Adrenal gland (tissue), 12 donors: ENCODE results near the gene NDUFAF5. TPM values are rescaled to one million over a fixed set of nuclear protein-coding genes. Genes with fewer than 3 reads are reported as not detected.

Experiments used
- DNase-seq, 7 donors: peaks; one replicate each; pipeline ENCODE4 v3.0.0-alpha.2; 2019 to 2020
- H3K27ac ChIP-seq, 5 donors: fragments of 200-600 bp; sonication (generic) in 4 of 5; 1 replicate in 3 of 5; 2 replicates in 2 of 5; pipeline versions ENCODE4 v1.5.1 to v1.8.0; 2016 to 2020; ENCODE audit warnings: mild to moderate bottlenecking in 1 of 5
- H3K27me3 ChIP-seq: fragments of 200-600 bp; 2 replicates; pipeline ENCODE4 v1.8.0; 2021
- H3K36me3 ChIP-seq, 2 donors: fragments of 200-600 bp; replicated peaks in 1 of 2; 1 replicate in 1 of 2; 2 replicates in 1 of 2; pipeline versions ENCODE4 v1.5.1 to v1.8.0; 2018 to 2022
- H3K4me1 ChIP-seq, 2 donors: fragments of 200-600 bp; replicated peaks in 1 of 2; 1 replicate in 1 of 2; 2 replicates in 1 of 2; pipeline versions ENCODE4 v1.5.1 to v1.8.0; 2018 to 2021
- H3K4me3 ChIP-seq, 4 donors: fragments of 200-600 bp; sonication (generic) in 3 of 4; one replicate each; pipeline ENCODE4 v1.5.1; 2016 to 2018
- H3K9me3 ChIP-seq, 3 donors: fragments of 200-600 bp; sonication (generic) in 1 of 3; replicated peaks in 1 of 3; 1 replicate in 2 of 3; 2 replicates in 1 of 3; pipeline versions ENCODE4 v1.5.1 to v1.8.0; 2016 to 2021
- POLR2A ChIP-seq, 2 donors: fragments of 450-650 bp; IDR thresholded peaks; one replicate each; pipeline ENCODE4 v1.6.1; 2017; ENCODE audit warnings: antibody characterized with exemption in 2 of 2, mild to moderate bottlenecking in 2 of 2, moderate library complexity in 1 of 2
- WGBS, 4 donors: extraction: QIAGEN DNeasy Blood & Tissue Kit in 2 of 4; methylation state at CpG; one replicate each; pipeline versions ENCODE4 v1.1.5 to v1.1.7; 2013 to 2017; 5-methylcytosine and 5-hydroxymethylcytosine counted together
- intact Hi-C, 2 donors: fragments of 100-400 bp; cut with DNase I; formaldehyde crosslinking; loops; one replicate each; pipeline versions ENCODE4 v1.14.1 to v1.15.0; 2022 to 2023
- polyA plus RNA-seq, 3 donors: library from polyadenylated mRNA; stranded (reverse); fragments of 200-250 nt in 2 of 3; fragments of 350-450 nt in 1 of 3; fragmentation: Illumina TruSeq in 1 of 3; extraction: RNeasy Lipid Tissue Mini Kit (QIAGEN cat#74804) in 1 of 3; gene quantifications; one replicate each; pipeline ENCODE4 v1.2.3, GENCODE V29; 2013 to 2014
- total RNA-seq, 9 donors: library from RNA; depleted of rRNA in 4 of 9; stranded (reverse); fragments of >200 nt in 4 of 9; fragments of 120-200 nt in 1 of 9; fragmentation: NEBNext Ultra II Directional in 1 of 9; extraction: Animal tissue kit (Norgen Biotek cat#: 25700) in 1 of 9; gene quantifications; one replicate each; pipeline versions ENCODE4 v1.1.0 to v1.2.4, GENCODE V29; 2013 to 2023
- TF ChIP-seq, protein P1 (sequence below), 6 experiments: fragments of 450-650 bp in 4 of 6; fragments of 200-600 bp in 2 of 6; sonication (generic) in 1 of 6; IDR thresholded peaks; 1 replicate in 5 of 6; 2 replicates in 1 of 6; pipeline versions ENCODE4 v1.5.1 to v1.8.0; 2016 to 2021; ENCODE audit warnings: antibody characterized with exemption in 6 of 6, mild to moderate bottlenecking in 2 of 6, moderate library complexity in 1 of 6
- donor health status: healthy with polysubstance abuse.
- donor health status: Bipolar disorder and iron deficiency.
- donor health status: DM: yes; HTN: yes; CAD: no.
- donor health status: DM: no; HTN: no; CAD: no.
- donor health status: DM: no; HTN: no; CAD: no.
- donor health status: DM: yes; HTN: yes; CAD: no.

Gene NDUFAF5
- total and polyA plus RNA-seq, 12 donors, result 6.3 to 54.1 (median 22.9) TPM

DNA sequence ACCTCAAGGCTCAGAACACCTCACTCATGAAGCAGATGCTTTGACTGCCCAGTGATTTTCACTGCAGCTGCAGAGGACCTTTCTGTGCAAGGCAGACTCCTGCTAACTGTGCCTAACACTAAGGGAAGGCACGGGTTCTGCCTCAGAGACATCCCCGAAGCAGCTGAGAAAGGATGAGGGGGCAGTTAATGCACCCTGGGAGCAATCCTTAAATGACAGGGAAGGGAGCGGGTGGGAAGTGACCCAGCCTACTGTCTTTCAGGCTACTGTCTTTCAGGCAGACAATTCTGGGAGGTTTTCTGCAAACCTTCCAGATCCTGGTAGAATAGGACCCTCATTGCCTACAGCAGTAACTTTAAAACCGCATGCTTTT lies 55.3 kb downstream of the NDUFAF5 start:
- 76 to 89% (median 83%) methylated on average over 4 of the region's 4 CpGs for WGBS, 4 donors
- no peaks in the 10 kb centered on the region for H3K36me3 ChIP-seq
- TF ChIP-seq, protein P1, sequence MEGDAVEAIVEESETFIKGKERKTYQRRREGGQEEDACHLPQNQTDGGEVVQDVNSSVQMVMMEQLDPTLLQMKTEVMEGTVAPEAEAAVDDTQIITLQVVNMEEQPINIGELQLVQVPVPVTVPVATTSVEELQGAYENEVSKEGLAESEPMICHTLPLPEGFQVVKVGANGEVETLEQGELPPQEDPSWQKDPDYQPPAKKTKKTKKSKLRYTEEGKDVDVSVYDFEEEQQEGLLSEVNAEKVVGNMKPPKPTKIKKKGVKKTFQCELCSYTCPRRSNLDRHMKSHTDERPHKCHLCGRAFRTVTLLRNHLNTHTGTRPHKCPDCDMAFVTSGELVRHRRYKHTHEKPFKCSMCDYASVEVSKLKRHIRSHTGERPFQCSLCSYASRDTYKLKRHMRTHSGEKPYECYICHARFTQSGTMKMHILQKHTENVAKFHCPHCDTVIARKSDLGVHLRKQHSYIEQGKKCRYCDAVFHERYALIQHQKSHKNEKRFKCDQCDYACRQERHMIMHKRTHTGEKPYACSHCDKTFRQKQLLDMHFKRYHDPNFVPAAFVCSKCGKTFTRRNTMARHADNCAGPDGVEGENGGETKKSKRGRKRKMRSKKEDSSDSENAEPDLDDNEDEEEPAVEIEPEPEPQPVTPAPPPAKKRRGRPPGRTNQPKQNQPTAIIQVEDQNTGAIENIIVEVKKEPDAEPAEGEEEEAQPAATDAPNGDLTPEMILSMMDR (IDR thresholded peaks at IDR 0.05), result no peak
- no peak for TF ChIP-seq POLR2A (IDR thresholded peaks at IDR 0.05)
- H3K27me3 ChIP-seq, result no peaks in the 10 kb centered on the region
- H3K4me3 ChIP-seq, result no peak overlapping the region
- no peak for DNase-seq
- H3K9me3 ChIP-seq, result no peaks in the 10 kb centered on the region
- H3K27ac ChIP-seq, result no peak overlapping the region
- no peaks in the 10 kb centered on the region for H3K4me1 ChIP-seq
- intact Hi-C loops, result no loop called here

DNA sequence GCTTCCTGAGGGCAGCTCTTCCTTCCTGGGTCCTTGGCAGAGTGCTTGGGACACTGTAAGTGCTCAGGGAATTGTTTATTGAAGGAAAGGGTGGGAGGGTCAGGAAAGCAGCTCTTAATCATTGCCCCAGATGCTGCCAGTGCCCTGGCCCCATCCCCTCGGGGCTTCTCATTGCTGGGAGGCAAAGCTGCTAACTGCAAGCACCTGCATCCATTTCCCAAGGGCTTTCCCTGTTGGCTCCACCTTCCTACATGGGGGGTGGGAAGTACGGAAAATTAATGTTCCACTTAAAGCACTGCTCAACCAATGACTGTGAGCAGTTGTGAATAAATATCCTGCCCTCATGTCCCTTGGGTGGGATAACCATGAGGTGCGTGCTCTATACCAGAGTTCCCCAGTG lies 56.4 kb downstream of the NDUFAF5 start:
- H3K27me3 ChIP-seq, result no peaks in the 10 kb centered on the region
- no peaks in the 10 kb centered on the region for H3K36me3 ChIP-seq
- WGBS, 4 donors, result 62 to 71% (median 67%) methylated on average over 3 of the region's 3 CpGs
- DNase-seq, result no peak
- intact Hi-C loops, result no loop called here
- H3K27ac ChIP-seq, result no peak overlapping the region
- no peak for TF ChIP-seq POLR2A (IDR thresholded peaks at IDR 0.05)
- TF ChIP-seq, protein P1 (IDR thresholded peaks at IDR 0.05), result no peak
- no peak overlapping the region for H3K4me3 ChIP-seq
- H3K4me1 ChIP-seq, result no peaks in the 10 kb centered on the region
- no peaks in the 10 kb centered on the region for H3K9me3 ChIP-seq

DNA sequence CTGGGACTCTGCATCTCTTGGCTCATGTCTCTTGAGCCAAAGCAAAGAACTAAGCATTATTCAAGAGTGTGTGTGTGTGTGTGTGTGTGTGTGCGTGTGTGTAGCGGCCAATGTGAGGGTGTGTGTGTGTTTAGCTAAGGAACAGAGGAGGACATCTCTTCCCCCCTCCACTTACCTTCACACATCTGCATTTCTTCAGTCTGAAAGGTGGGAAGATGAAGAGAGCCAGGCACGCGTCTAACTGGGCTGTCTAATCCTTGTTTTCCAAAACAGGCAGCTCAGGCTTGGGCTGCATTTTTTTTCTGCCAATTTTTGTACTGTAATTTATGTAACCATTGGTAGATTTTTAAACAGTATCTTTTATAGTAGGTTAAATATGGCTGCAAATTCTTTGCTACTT lies 59.5 kb downstream of the NDUFAF5 start:
- Histone ChIP-seq H3K4me3 (no peak overlapping the region), H3K27me3 (no peaks in the 10 kb centered on the region), H3K4me1 (no peaks in the 10 kb centered on the region), H3K9me3 (no peaks in the 10 kb centered on the region), H3K27ac (no peak overlapping the region), H3K36me3 (no peaks in the 10 kb centered on the region)
- TF ChIP-seq, protein P1 (IDR thresholded peaks at IDR 0.05), result no peak
- TF ChIP-seq POLR2A (IDR thresholded peaks at IDR 0.05), result no peak
- WGBS, 4 donors, result 74 to 90% (median 79%) methylated on average over 4 of the region's 4 CpGs
- intact Hi-C loops, result no loop called here
- no peak for DNase-seq

DNA sequence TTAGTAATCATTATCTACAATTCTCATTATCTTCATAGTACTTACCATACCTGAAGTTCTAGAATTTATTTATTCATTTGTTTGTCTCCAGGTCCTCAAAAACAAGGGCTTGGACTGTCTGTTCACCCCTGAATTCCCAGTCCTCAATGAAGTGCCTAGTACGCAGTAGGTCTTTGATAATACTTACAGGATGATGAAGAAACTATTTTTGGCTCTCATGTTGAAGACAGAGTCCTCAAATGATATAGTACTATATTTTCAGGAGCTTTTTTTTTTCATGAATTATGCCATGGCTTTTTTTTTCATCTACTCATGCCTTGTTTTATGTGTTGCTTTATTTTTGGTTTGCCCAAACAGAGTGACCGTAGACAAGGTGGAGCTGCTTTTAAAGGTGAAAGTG lies 66.5 kb downstream of the NDUFAF5 start:
- Histone ChIP-seq H3K4me1 (no peaks in the 10 kb centered on the region), H3K27me3 (no peaks in the 10 kb centered on the region), H3K36me3 (no peaks in the 10 kb centered on the region), H3K4me3 (no peak overlapping the region), H3K9me3 (no peaks in the 10 kb centered on the region), H3K27ac (no peak overlapping the region)
- no peak for DNase-seq
- 81 to 90% (median 87%) methylated on average over 2 of the region's 2 CpGs for WGBS, 4 donors
- intact Hi-C loops, result no loop called here
- no peak for TF ChIP-seq POLR2A (IDR thresholded peaks at IDR 0.05)
- TF ChIP-seq, protein P1 (IDR thresholded peaks at IDR 0.05), result no peak
